Liver (tissue), 9 donors: Measurements from ENCODE around the gene ING5. TPM values are rescaled to one million over a fixed set of nuclear protein-coding genes. Genes with fewer than 3 reads are reported as not detected.

Source experiments
- DNase-seq: peaks from one replicate; pipeline ENCODE4 v3.0.0-alpha.2; 2017; ENCODE audit warnings: low spot score
- H3K27ac ChIP-seq, 2 donors: one replicate each; pipeline ENCODE4 v1.7.0; 2013; ENCODE audit warnings: inconsistent platforms in 2 of 2, low read length in 2 of 2, control low read depth in 1 of 2, low read depth in 1 of 2, mild to moderate bottlenecking in 1 of 2
- H3K27me3 ChIP-seq, 4 donors: one replicate each; pipeline versions ENCODE4 v1.6.1 to v1.7.0; 2013; ENCODE audit warnings: low read length in 3 of 4, inconsistent platforms in 1 of 4, mild to moderate bottlenecking in 1 of 4, moderate library complexity in 1 of 4; ENCODE audit not compliant: control insufficient read depth in 4 of 4, insufficient read depth in 4 of 4
- H3K36me3 ChIP-seq, 4 donors: one replicate each; pipeline versions ENCODE4 v1.6.1 to v1.7.0; 2013; ENCODE audit warnings: low read length in 3 of 4, mild to moderate bottlenecking in 3 of 4, low read depth in 1 of 4, moderate library complexity in 1 of 4; ENCODE audit not compliant: control insufficient read depth in 4 of 4, insufficient read depth in 3 of 4
- H3K4me1 ChIP-seq, 4 donors: one replicate each; pipeline versions ENCODE4 v1.6.1 to v1.7.0; 2013; ENCODE audit warnings: low read length in 3 of 4, mild to moderate bottlenecking in 3 of 4, moderate library complexity in 1 of 4; ENCODE audit not compliant: control insufficient read depth in 4 of 4, insufficient read depth in 4 of 4
- H3K4me3 ChIP-seq, 3 donors: one replicate each; pipeline versions ENCODE4 v1.6.1 to v1.7.0; 2013; ENCODE audit warnings: low read length in 3 of 3, control low read depth in 1 of 3, low read depth in 1 of 3, mild to moderate bottlenecking in 1 of 3
- H3K9ac ChIP-seq, 2 donors: one replicate each; pipeline ENCODE4 v1.7.0; 2013; ENCODE audit warnings: low read length in 2 of 2, mild to moderate bottlenecking in 2 of 2, moderate library complexity in 2 of 2, control low read depth in 1 of 2, low read depth in 1 of 2
- H3K9me3 ChIP-seq, 4 donors: one replicate each; pipeline versions ENCODE4 v1.6.1 to v1.7.0; 2013; ENCODE audit warnings: low read length in 3 of 4; ENCODE audit not compliant: control insufficient read depth in 4 of 4
- EGR1 ChIP-seq, 2 donors: IDR thresholded peaks; 2 replicates each; pipeline ENCODE4 v1.6.1; 2016 to 2018; ENCODE audit warnings: antibody characterized with exemption in 2 of 2, low read depth in 2 of 2
- FOXA1 ChIP-seq: IDR thresholded peaks from 2 replicates; pipeline ENCODE4 v1.6.1; 2016; ENCODE audit warnings: antibody characterized with exemption
- FOXA2 ChIP-seq: IDR thresholded peaks from 2 replicates; pipeline ENCODE4 v1.6.1; 2016; ENCODE audit warnings: antibody characterized with exemption
- HNF4A ChIP-seq, 2 donors: conservative IDR thresholded peaks; 2 replicates each; pipeline ENCODE4 v1.6.1; 2016; ENCODE audit warnings: antibody characterized with exemption in 2 of 2, mild to moderate bottlenecking in 2 of 2
- RAD21 ChIP-seq, 2 donors: IDR thresholded peaks; 2 replicates each; pipeline ENCODE4 v1.6.1; 2016; ENCODE audit warnings: antibody characterized with exemption in 2 of 2, mild to moderate bottlenecking in 2 of 2
- RXRA ChIP-seq, 2 donors: IDR thresholded peaks; 2 replicates each; pipeline ENCODE4 v1.6.1; 2017 to 2018; ENCODE audit warnings: antibody characterized with exemption in 2 of 2, mild to moderate bottlenecking in 1 of 2
- SP1 ChIP-seq: IDR thresholded peaks from 2 replicates; pipeline ENCODE4 v1.6.1; 2018; ENCODE audit warnings: antibody characterized with exemption, mild to moderate bottlenecking
- YY1 ChIP-seq: IDR thresholded peaks from 2 replicates; pipeline ENCODE4 v1.6.1; 2016; ENCODE audit warnings: antibody characterized with exemption, mild to moderate bottlenecking
- WGBS: extraction: QIAGEN DNeasy Blood & Tissue Kit; methylation state at CpG from one replicate; pipeline ENCODE4 v1.1.7; 2013; 5-methylcytosine and 5-hydroxymethylcytosine counted together
- polyA plus RNA-seq, 2 donors: library from polyadenylated mRNA; stranded (reverse) in 1 of 2; unstranded in 1 of 2; fragments of 200-250 nt in 1 of 2; fragments of >200 nt in 1 of 2; fragmentation: Nextera tagmentation in 1 of 2; extraction: Ambion mirVana in 1 of 2; gene quantifications; one replicate each; pipeline versions ENCODE4 v1.2.1 to v1.2.3, GENCODE V29; 2013 to 2015
- total RNA-seq, 2 donors: library from RNA; depleted of rRNA; stranded (reverse); fragments of >200 nt; gene quantifications; one replicate each; pipeline ENCODE4 v1.2.3, GENCODE V29; 2014
- TF ChIP-seq, protein P1 (sequence below): IDR thresholded peaks from 2 replicates; pipeline ENCODE4 v1.6.1; 2016; ENCODE audit warnings: antibody characterized with exemption, mild to moderate bottlenecking
- TF ChIP-seq, protein P2 (sequence below): IDR thresholded peaks from 2 replicates; pipeline ENCODE4 v1.6.1; 2016; ENCODE audit warnings: antibody characterized with exemption
- TF ChIP-seq, protein P3 (sequence below): IDR thresholded peaks from 2 replicates; pipeline ENCODE4 v1.6.1; 2016; ENCODE audit warnings: antibody characterized with exemption
- TF ChIP-seq, protein P4 (sequence below): fragments of 150-350 bp; IDR thresholded peaks from 2 replicates; pipeline ENCODE4 v1.5.1; 2017; ENCODE audit warnings: improper control_type of control experiment, low read depth, low read length; ENCODE audit not compliant: missing input control
- donor health status: healthy.
- donor health status: healthy.
- donor health status: healthy.
- donor health status: healthy.
- donor health status: healthy.

Gene ING5
- total and polyA plus RNA-seq, 4 donors, result 7.2 to 24.2 (median 13.9) TPM

DNA sequence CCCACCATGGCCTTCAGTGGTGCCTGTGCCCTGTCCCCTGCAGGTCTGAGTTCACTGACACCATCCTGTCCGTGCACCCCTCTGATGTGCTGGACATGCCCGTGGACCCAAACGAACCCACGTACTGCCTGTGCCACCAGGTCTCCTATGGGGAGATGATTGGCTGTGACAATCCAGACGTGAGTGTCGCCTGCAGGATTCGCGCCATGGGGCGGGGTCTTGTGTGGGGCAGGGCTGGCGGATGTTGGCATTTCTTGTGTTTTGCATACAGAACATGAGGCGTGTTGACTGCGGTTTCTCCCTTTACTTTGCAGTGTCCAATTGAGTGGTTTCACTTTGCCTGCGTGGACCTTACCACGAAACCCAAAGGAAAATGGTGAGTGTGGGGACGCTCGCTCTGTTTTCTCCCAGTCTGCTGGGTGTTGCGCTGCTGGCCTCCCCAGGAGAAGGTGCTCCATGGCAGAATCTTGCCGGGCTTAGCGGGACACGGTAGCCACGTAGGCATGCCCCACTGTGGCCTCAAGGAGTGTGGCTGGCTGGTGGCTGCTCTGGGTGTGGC is 21.1 kb downstream of the ING5 start:
- H3K27ac ChIP-seq, result no peak overlapping the region
- no peak overlapping the region for H3K4me3 ChIP-seq
- WGBS, result 99% methylated on average over 21 of the region's 21 CpGs
- no peak overlapping the region for H3K9ac ChIP-seq
- peaks cover 2 to 10% (median 4%) of the 10 kb centered on the region in 4 donors for H3K9me3 ChIP-seq
- no peaks in the 10 kb centered on the region for H3K4me1 ChIP-seq
- peaks cover 9 to 54% (median 21%) of the 10 kb centered on the region in 4 donors for H3K36me3 ChIP-seq
- no peak for TF ChIP-seq RAD21 (IDR thresholded peaks at IDR 0.05)
- TF ChIP-seq EGR1 (IDR thresholded peaks at IDR 0.05; ENCODE audit: low read depth in 2 of 2), result no peak
- TF ChIP-seq RXRA (IDR thresholded peaks at IDR 0.05), result no peak
- TF ChIP-seq YY1, result no peak
- TF ChIP-seq FOXA1, result no peak
- TF ChIP-seq HNF4A (conservative IDR thresholded peaks at IDR 0.05), result no peak
- H3K27me3 ChIP-seq, result no peaks in the 10 kb centered on the region
- DNase-seq, result no peak

DNA sequence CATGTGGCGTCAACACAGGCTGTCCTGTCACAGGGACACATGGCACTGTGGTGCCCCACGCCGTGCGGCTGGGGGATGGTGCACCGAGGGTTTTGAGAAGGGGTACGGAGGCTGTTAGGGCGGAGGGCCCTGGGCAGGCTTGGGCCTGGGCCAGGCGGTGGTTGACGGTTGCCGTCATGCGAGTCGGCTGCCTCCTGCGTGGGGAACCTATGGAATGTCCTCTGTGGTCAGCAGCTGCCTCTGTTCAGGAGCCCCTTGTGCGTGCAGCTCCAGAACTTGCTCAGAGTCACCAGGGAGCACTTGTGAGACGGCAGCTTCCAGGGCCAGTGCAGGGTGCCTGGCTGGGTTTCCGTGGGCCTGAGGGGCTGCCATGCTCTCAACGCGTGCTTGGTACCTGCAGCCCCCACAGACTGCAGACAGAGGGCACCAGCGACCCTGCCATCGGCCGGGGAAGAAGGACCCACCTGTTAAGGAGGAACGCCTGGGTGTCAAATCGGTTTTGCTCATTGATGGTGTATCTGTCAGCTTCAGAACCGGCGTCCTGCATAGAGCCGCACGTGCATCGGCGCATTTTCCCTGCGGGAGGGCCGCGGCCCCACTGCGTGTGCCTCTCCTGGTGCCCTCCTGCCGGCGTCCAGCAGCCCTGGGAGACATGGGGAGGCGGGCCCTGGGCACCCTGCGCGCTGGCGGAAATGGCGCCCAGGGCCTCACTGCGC is 22.6 kb downstream of the ING5 start:
- peaks cover 7 to 46% (median 18%) of the 10 kb centered on the region in 4 donors for H3K36me3 ChIP-seq
- 97% methylated on average over 41 of the region's 41 CpGs for WGBS

DNA sequence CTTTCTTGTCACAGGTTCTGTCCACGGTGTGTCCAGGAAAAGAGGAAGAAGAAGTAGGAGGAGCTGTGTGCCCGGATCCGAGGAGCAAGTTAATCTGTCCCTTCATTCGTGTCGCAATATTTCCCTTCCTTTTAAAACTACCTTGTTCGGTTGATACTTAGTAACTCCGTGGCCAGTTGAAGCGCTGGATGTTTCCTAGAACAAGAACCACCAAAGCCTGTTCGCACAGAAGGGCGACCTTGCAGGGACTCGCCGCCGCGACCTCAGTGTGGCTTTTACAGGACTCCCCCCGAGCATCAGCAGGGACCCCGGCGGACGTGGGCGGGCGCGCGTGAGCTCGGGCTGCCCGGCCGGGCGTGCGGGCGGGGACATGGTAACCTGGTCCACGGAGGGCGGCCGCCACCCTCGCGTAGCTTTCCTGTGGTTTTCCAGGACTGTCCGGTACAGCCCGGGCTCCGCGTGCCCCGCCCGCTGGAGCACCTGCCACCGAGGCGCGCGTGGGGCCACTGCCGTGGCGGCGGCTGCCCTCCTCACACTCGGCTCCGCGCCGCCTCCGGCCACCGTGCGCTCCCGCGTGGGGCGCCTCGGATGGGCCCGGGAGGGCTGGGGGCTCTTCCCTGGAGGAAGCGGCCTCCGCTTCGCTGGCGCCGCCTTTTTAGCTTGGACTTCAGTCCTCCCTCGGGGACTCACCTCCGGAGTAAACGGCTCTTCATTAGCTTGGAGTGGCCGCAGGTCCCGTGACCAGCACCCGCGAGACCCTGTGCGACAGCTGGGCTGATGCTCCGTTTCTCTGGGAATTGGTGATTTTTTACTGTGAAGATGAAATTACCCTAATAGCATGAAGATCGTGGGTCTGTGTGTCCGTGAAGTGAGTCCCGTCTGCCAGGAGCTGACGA is 23.4 kb downstream of the ING5 start:
- peaks cover 2 to 10% (median 4%) of the 10 kb centered on the region in 4 donors for H3K9me3 ChIP-seq
- H3K27ac ChIP-seq, result no peak overlapping the region
- no peak overlapping the region for H3K4me3 ChIP-seq
- no peaks in the 10 kb centered on the region for H3K4me1 ChIP-seq
- H3K27me3 ChIP-seq, result no peaks in the 10 kb centered on the region
- WGBS, result 97% methylated on average over 76 of the region's 76 CpGs
- H3K36me3 ChIP-seq, result peaks cover 6 to 38% (median 13%) of the 10 kb centered on the region in 4 donors
- no peak overlapping the region for H3K9ac ChIP-seq
- TF ChIP-seq, protein P1, sequence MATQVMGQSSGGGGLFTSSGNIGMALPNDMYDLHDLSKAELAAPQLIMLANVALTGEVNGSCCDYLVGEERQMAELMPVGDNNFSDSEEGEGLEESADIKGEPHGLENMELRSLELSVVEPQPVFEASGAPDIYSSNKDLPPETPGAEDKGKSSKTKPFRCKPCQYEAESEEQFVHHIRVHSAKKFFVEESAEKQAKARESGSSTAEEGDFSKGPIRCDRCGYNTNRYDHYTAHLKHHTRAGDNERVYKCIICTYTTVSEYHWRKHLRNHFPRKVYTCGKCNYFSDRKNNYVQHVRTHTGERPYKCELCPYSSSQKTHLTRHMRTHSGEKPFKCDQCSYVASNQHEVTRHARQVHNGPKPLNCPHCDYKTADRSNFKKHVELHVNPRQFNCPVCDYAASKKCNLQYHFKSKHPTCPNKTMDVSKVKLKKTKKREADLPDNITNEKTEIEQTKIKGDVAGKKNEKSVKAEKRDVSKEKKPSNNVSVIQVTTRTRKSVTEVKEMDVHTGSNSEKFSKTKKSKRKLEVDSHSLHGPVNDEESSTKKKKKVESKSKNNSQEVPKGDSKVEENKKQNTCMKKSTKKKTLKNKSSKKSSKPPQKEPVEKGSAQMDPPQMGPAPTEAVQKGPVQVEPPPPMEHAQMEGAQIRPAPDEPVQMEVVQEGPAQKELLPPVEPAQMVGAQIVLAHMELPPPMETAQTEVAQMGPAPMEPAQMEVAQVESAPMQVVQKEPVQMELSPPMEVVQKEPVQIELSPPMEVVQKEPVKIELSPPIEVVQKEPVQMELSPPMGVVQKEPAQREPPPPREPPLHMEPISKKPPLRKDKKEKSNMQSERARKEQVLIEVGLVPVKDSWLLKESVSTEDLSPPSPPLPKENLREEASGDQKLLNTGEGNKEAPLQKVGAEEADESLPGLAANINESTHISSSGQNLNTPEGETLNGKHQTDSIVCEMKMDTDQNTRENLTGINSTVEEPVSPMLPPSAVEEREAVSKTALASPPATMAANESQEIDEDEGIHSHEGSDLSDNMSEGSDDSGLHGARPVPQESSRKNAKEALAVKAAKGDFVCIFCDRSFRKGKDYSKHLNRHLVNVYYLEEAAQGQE, result no peak
- no peak for TF ChIP-seq RAD21 (IDR thresholded peaks at IDR 0.05)
- TF ChIP-seq, protein P2, sequence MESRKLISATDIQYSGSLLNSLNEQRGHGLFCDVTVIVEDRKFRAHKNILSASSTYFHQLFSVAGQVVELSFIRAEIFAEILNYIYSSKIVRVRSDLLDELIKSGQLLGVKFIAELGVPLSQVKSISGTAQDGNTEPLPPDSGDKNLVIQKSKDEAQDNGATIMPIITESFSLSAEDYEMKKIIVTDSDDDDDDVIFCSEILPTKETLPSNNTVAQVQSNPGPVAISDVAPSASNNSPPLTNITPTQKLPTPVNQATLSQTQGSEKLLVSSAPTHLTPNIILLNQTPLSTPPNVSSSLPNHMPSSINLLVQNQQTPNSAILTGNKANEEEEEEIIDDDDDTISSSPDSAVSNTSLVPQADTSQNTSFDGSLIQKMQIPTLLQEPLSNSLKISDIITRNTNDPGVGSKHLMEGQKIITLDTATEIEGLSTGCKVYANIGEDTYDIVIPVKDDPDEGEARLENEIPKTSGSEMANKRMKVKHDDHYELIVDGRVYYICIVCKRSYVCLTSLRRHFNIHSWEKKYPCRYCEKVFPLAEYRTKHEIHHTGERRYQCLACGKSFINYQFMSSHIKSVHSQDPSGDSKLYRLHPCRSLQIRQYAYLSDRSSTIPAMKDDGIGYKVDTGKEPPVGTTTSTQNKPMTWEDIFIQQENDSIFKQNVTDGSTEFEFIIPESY, result no peak
- no peak for TF ChIP-seq FOXA1
- TF ChIP-seq, protein P3, sequence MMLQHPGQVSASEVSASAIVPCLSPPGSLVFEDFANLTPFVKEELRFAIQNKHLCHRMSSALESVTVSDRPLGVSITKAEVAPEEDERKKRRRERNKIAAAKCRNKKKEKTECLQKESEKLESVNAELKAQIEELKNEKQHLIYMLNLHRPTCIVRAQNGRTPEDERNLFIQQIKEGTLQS, result no peak
- no peak for TF ChIP-seq EGR1 (IDR thresholded peaks at IDR 0.05; ENCODE audit: low read depth in 2 of 2)
- TF ChIP-seq SP1, result no peak
- no peak for TF ChIP-seq FOXA2
- no peak for DNase-seq

More for the DNA sequence above, 22.6 kb downstream of the ING5 start:
- peaks cover 2 to 10% (median 4%) of the 10 kb centered on the region in 4 donors for H3K9me3 ChIP-seq
- TF ChIP-seq, protein P4, sequence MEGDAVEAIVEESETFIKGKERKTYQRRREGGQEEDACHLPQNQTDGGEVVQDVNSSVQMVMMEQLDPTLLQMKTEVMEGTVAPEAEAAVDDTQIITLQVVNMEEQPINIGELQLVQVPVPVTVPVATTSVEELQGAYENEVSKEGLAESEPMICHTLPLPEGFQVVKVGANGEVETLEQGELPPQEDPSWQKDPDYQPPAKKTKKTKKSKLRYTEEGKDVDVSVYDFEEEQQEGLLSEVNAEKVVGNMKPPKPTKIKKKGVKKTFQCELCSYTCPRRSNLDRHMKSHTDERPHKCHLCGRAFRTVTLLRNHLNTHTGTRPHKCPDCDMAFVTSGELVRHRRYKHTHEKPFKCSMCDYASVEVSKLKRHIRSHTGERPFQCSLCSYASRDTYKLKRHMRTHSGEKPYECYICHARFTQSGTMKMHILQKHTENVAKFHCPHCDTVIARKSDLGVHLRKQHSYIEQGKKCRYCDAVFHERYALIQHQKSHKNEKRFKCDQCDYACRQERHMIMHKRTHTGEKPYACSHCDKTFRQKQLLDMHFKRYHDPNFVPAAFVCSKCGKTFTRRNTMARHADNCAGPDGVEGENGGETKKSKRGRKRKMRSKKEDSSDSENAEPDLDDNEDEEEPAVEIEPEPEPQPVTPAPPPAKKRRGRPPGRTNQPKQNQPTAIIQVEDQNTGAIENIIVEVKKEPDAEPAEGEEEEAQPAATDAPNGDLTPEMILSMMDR, result peak; percentile 18
- no peak for TF ChIP-seq YY1
- TF ChIP-seq RAD21 (IDR thresholded peaks at IDR 0.05), result peak in 1 of 2 donors; percentile 57
- no peaks in the 10 kb centered on the region for H3K4me1 ChIP-seq
- no peak overlapping the region for H3K9ac ChIP-seq
- H3K4me3 ChIP-seq, result no peak overlapping the region
- no peak overlapping the region for H3K27ac ChIP-seq
- H3K27me3 ChIP-seq, result no peaks in the 10 kb centered on the region
- no peak for DNase-seq
